HG03097 (cell line): ENCODE results near the gene OXNAD1.
A peak's percentile ranks its signal among the peaks of the same experiment; 100 is the strongest.

Experiments used
- ATAC-seq: cut with Tn5 transposase; IDR thresholded peaks from one replicate; pipeline ENCODE4 v1.9.1; 2021; ENCODE audit not compliant: unreplicated experiment, low FRiP score

Gene OXNAD1

GRCh38 chr3:16323737-16324136 is 58.7 kb downstream of the OXNAD1 start:
- ATAC-seq = no peak

- ATAC-seq = no peak
Observed at GRCh38 chr3:16325850-16326249, 60.8 kb downstream of the OXNAD1 start.

GRCh38 chr3:16326724-16327349 is 61.8 kb downstream of the OXNAD1 start:
- no peak for ATAC-seq

GRCh38 chr3:16328124-16328523 is 63.1 kb downstream of the OXNAD1 start:
- no peak for ATAC-seq

- ATAC-seq = no peak
Observed at GRCh38 chr3:16329036-16329825, 64.2 kb downstream of the OXNAD1 start.

GRCh38 chr3:16329826-16330129 is 64.8 kb downstream of the OXNAD1 start:
- no peak for ATAC-seq

- ATAC-seq = no peak
Observed at GRCh38 chr3:16330351-16330750, 65.3 kb downstream of the OXNAD1 start.

- no peak for ATAC-seq
Observed at GRCh38 chr3:16331319-16331883, 66.4 kb downstream of the OXNAD1 start.

GRCh38 chr3:16332904-16333426 is 68.0 kb downstream of the OXNAD1 start:
- no peak for ATAC-seq

GRCh38 chr3:16334909-16335308 is 69.9 kb downstream of the OXNAD1 start:
- no peak for ATAC-seq

GRCh38 chr3:16335333-16335732 is 70.3 kb downstream of the OXNAD1 start:
- ATAC-seq = no peak

- ATAC-seq = no peak
Observed at GRCh38 chr3:16335772-16336645, 71.0 kb downstream of the OXNAD1 start.

- ATAC-seq = no peak
Observed at GRCh38 chr3:16336825-16337224, 71.8 kb downstream of the OXNAD1 start.

GRCh38 chr3:16337856-16338540 is 73.0 kb downstream of the OXNAD1 start:
- ATAC-seq = peak; percentile 92

GRCh38 chr3:16338999-16339398 is 74.0 kb downstream of the OXNAD1 start:
- no peak for ATAC-seq

GRCh38 chr3:16343101-16343500 is 78.1 kb downstream of the OXNAD1 start:
- no peak for ATAC-seq

- no peak for ATAC-seq
Observed at GRCh38 chr3:16346413-16347081, 81.5 kb downstream of the OXNAD1 start.

- no peak for ATAC-seq
Observed at GRCh38 chr3:16347548-16347947, 82.5 kb downstream of the OXNAD1 start.

GRCh38 chr3:16349986-16350596 is 85.1 kb downstream of the OXNAD1 start:
- no peak for ATAC-seq
